T-cell (primary cell): ENCODE measurements around the gene ZNF521. TPM values are rescaled to one million over a fixed set of nuclear protein-coding genes. Genes with fewer than 3 reads are reported as not detected.

ENCODE experiments used
- ATAC-seq, 4 experiments: fragments of 200-7000 bp in 3 of 4; fragments of 150-1000 bp in 1 of 4; cut with Tn5 transposase; replicated peaks in 1 of 4; 1 replicate in 3 of 4; 2 replicates in 1 of 4; pipeline ENCODE4 v1.10.0; 2021; ENCODE audit warnings: moderate library complexity in 3 of 4, mild to moderate bottlenecking in 2 of 4, moderate number of reproducible peaks in 1 of 4
- CTCF ChIA-PET, 2 donors: fragments of 300-600 bp; sonication (Branson Sonifier 250); formaldehyde crosslinking; loops; one replicate each; lab custom pipeline; 2022; ENCODE audit warnings: antibody characterized with exemption in 2 of 2; lab: Charles Lee
- POLR2A ChIA-PET, 2 donors: fragments of 300-600 bp; sonication (Branson Sonifier 250); formaldehyde crosslinking; loops; one replicate each; lab custom pipeline; 2022; ENCODE audit warnings: antibody characterized with exemption in 2 of 2; lab: Charles Lee
- DNase-seq, 35 experiments: peaks; one replicate each; pipeline versions ENCODE4 v3.0.0 to v3.0.0-alpha.2; 2013 to 2023
- H3K27ac ChIP-seq: one replicate; pipeline ENCODE4 v1.5.1; 2013; ENCODE audit warnings: low read length
- H3K27me3 ChIP-seq, 2 experiments: replicated peaks in 1 of 2; 1 replicate in 1 of 2; 2 replicates in 1 of 2; pipeline versions ENCODE4 v1.6.1 to v1.7.0; 2013; ENCODE audit warnings: low read length in 1 of 2, mixed read lengths in 1 of 2; ENCODE audit not compliant: control insufficient read depth in 2 of 2, insufficient read depth in 2 of 2; ENCODE audit errors: extremely low read depth in 1 of 2
- H3K36me3 ChIP-seq, 2 donors: 1 replicate in 1 of 2; 2 replicates in 1 of 2; pipeline versions ENCODE4 v1.6.1 to v1.7.0; 2013; ENCODE audit warnings: low read length in 1 of 2; ENCODE audit not compliant: control insufficient read depth in 2 of 2, insufficient read depth in 1 of 2; ENCODE audit errors: extremely low read depth in 1 of 2
- H3K4me1 ChIP-seq, 2 experiments: 1 replicate in 1 of 2; 2 replicates in 1 of 2; pipeline versions ENCODE4 v1.6.1 to v1.7.0; 2013; ENCODE audit warnings: low read length in 2 of 2, mixed read lengths in 1 of 2; ENCODE audit not compliant: insufficient read depth in 2 of 2, control insufficient read depth in 1 of 2; ENCODE audit errors: extremely low read depth in 1 of 2
- H3K4me3 ChIP-seq, 2 donors: 1 replicate in 1 of 2; 2 replicates in 1 of 2; pipeline versions ENCODE4 v1.5.1 to v1.7.0; 2013; ENCODE audit warnings: mild to moderate bottlenecking in 2 of 2, low read length in 1 of 2, moderate library complexity in 1 of 2; ENCODE audit not compliant: control insufficient read depth in 1 of 2; ENCODE audit errors: extremely low read depth in 1 of 2
- H3K9me3 ChIP-seq: 2 replicates; pipeline ENCODE4 v1.7.0; 2013
- H3K27ac Mint-ChIP-seq, 2 donors: one replicate each; pipeline ENCODE4 v1.8.0; 2020 to 2021; ENCODE audit warnings: mild to moderate bottlenecking in 2 of 2, mixed read lengths in 2 of 2
- H3K27me3 Mint-ChIP-seq, 2 donors: one replicate each; pipeline ENCODE4 v1.8.0; 2021 to 2022; ENCODE audit warnings: mixed read lengths in 2 of 2
- H3K36me3 Mint-ChIP-seq: one replicate; pipeline ENCODE4 v1.8.0; 2021; ENCODE audit warnings: mixed read lengths
- H3K4me1 Mint-ChIP-seq, 3 donors: one replicate each; pipeline ENCODE4 v1.8.0; 2020 to 2022; ENCODE audit warnings: mixed read lengths in 3 of 3, mild to moderate bottlenecking in 1 of 3
- H3K4me3 Mint-ChIP-seq, 3 donors: one replicate each; pipeline ENCODE4 v1.8.0; 2020 to 2022; ENCODE audit warnings: mild to moderate bottlenecking in 3 of 3, mixed read lengths in 3 of 3, moderate library complexity in 3 of 3
- H3K9me3 Mint-ChIP-seq, 3 donors: one replicate each; pipeline ENCODE4 v1.8.0; 2020 to 2022; ENCODE audit warnings: mixed read lengths in 3 of 3
- WGBS: methylation state at CpG from one replicate; pipeline ENCODE4 v1.1.5; 2013; ENCODE audit warnings: missing lambda C conversion rate; ENCODE audit not compliant: insufficient coverage; 5-methylcytosine and 5-hydroxymethylcytosine counted together
- total RNA-seq, 35 experiments: library from RNA in 6 of 35; stranded (reverse) in 6 of 35; fragments of 120-200 nt in 1 of 35; gene quantifications; one replicate each; pipeline versions ENCODE4 v1.2.1 to v1.2.4 and lab custom pipeline; 2013 to 2026

ZNF521 gene
- total RNA-seq, 5 donors from 2014 or later (not counting 1 experiment from before 2014, with no cell fraction given): 0.30 to 2.3 (median 1.4) TPM

GRCh38 chr18:25222648-25223047 is 129.3 kb downstream of the ZNF521 start:
- ChIA-PET CTCF (no interaction called here), POLR2A (interaction anchor here in 1 of 2 donors (0.6 kb wide), 1 partner anchor 90 kb away, joined by 4 read pairs; no protein-coding TSS in a partner anchor)
- H3K9me3 ChIP-seq: no peaks in the 10 kb centered on the region
- H3K36me3 ChIP-seq: no peaks in the 10 kb centered on the region
- DNase-seq (no peak), ATAC-seq (no peak)
- no peaks in the 10 kb centered on the region for H3K4me1 Mint-ChIP-seq
- peaks cover 0 to 4% (median 0%) of the 10 kb centered on the region in 3 donors for H3K9me3 Mint-ChIP-seq
- no peak overlapping the region for H3K4me3 ChIP-seq
- no peaks in the 10 kb centered on the region for H3K4me1 ChIP-seq
- no peaks in the 10 kb centered on the region for H3K36me3 Mint-ChIP-seq
- H3K27ac Mint-ChIP-seq: no peak overlapping the region
- no CpG with 5 or more reads among the region's 4 CpGs for WGBS
- peaks cover 0 to 4% of the 10 kb centered on the region in 2 donors for H3K27me3 Mint-ChIP-seq
- no peak overlapping the region for H3K4me3 Mint-ChIP-seq
- H3K27ac ChIP-seq: no peak overlapping the region
- H3K27me3 ChIP-seq: no peaks in the 10 kb centered on the region

GRCh38 chr18:25210622-25211021 is 141.3 kb downstream of the ZNF521 start:
- no peak overlapping the region for H3K27ac Mint-ChIP-seq
- no peak overlapping the region for H3K4me3 ChIP-seq
- H3K27me3 ChIP-seq: no peaks in the 10 kb centered on the region
- 71% methylated on average over 3 of the region's 3 CpGs for WGBS
- ChIA-PET POLR2A (no interaction called here), CTCF (no interaction called here)
- no peaks in the 10 kb centered on the region for H3K4me1 Mint-ChIP-seq
- H3K9me3 ChIP-seq: no peaks in the 10 kb centered on the region
- H3K36me3 ChIP-seq: no peaks in the 10 kb centered on the region
- no peaks in the 10 kb centered on the region for H3K4me1 ChIP-seq
- H3K27me3 Mint-ChIP-seq: no peaks in the 10 kb centered on the region
- DNase-seq: no peak
- H3K36me3 Mint-ChIP-seq: no peaks in the 10 kb centered on the region
- H3K27ac ChIP-seq: no peak overlapping the region
- no peak for ATAC-seq
- H3K9me3 Mint-ChIP-seq: no peaks in the 10 kb centered on the region
- H3K4me3 Mint-ChIP-seq: no peak overlapping the region

- no peaks in the 10 kb centered on the region for H3K36me3 ChIP-seq
- no peak overlapping the region for H3K27ac ChIP-seq
- ATAC-seq: no peak
- Mint-ChIP-seq H3K27me3 (peaks cover 0 to 4% of the 10 kb centered on the region in 2 donors), H3K4me3 (no peak overlapping the region), H3K36me3 (no peaks in the 10 kb centered on the region), H3K27ac (no peak overlapping the region), H3K9me3 (no peaks in the 10 kb centered on the region), H3K4me1 (no peaks in the 10 kb centered on the region)
- WGBS: 50% methylated on average over 1 of the region's 4 CpGs
- DNase-seq: no peak
- H3K4me3 ChIP-seq: no peak overlapping the region
- POLR2A ChIA-PET: no interaction called here
- H3K27me3 ChIP-seq: no peaks in the 10 kb centered on the region
- H3K4me1 ChIP-seq: no peaks in the 10 kb centered on the region
- H3K9me3 ChIP-seq: no peaks in the 10 kb centered on the region
- CTCF ChIA-PET: no interaction called here
These were observed 159.9 kb downstream of the ZNF521 start for GRCh38 chr18:25192065-25192464.

GRCh38 chr18:25190472-25190871 is 161.5 kb downstream of the ZNF521 start:
- ChIA-PET POLR2A (no interaction called here), CTCF (no interaction called here)
- Histone ChIP-seq H3K9me3 (no peaks in the 10 kb centered on the region), H3K4me3 (no peak overlapping the region), H3K4me1 (no peaks in the 10 kb centered on the region), H3K27me3 (no peaks in the 10 kb centered on the region), H3K27ac (no peak overlapping the region), H3K36me3 (no peaks in the 10 kb centered on the region)
- Mint-ChIP-seq H3K4me1 (no peaks in the 10 kb centered on the region), H3K27me3 (peaks cover 0 to 4% of the 10 kb centered on the region in 2 donors), H3K4me3 (no peak overlapping the region), H3K27ac (no peak overlapping the region), H3K9me3 (no peaks in the 10 kb centered on the region), H3K36me3 (no peaks in the 10 kb centered on the region)
- no peak for DNase-seq
- no CpG with 5 or more reads among the region's 3 CpGs for WGBS
- ATAC-seq: no peak

- H3K4me3 Mint-ChIP-seq: no peak overlapping the region
- Histone ChIP-seq H3K36me3 (no peaks in the 10 kb centered on the region), H3K27me3 (no peaks in the 10 kb centered on the region), H3K9me3 (no peaks in the 10 kb centered on the region), H3K4me1 (no peaks in the 10 kb centered on the region), H3K4me3 (no peak overlapping the region), H3K27ac (no peak overlapping the region)
- ChIA-PET POLR2A (no interaction called here), CTCF (interaction anchor here in 1 of 2 donors (0.8 kb wide), 1 partner anchor 49 kb away, joined by 4 read pairs; no protein-coding TSS in a partner anchor)
- H3K9me3 Mint-ChIP-seq: no peaks in the 10 kb centered on the region
- H3K4me1 Mint-ChIP-seq: no peaks in the 10 kb centered on the region
- 83% methylated on average over 3 of the region's 7 CpGs for WGBS
- no peak overlapping the region for H3K27ac Mint-ChIP-seq
- ATAC-seq (no peak), DNase-seq (no peak)
- peaks cover 0 to 8% of the 10 kb centered on the region in 2 donors for H3K27me3 Mint-ChIP-seq
- no peaks in the 10 kb centered on the region for H3K36me3 Mint-ChIP-seq
These were observed 162.4 kb downstream of the ZNF521 start for GRCh38 chr18:25189391-25190185.

- no peaks in the 10 kb centered on the region for H3K36me3 Mint-ChIP-seq
These were observed 164.3 kb downstream of the ZNF521 start for GRCh38 chr18:25187521-25188192.

More at GRCh38 chr18:25187521-25188192, 164.3 kb downstream of the ZNF521 start:
- no peak for DNase-seq
- Mint-ChIP-seq H3K4me1 (no peaks in the 10 kb centered on the region), H3K4me3 (no peak overlapping the region), H3K27me3 (peaks cover 0 to 8% of the 10 kb centered on the region in 2 donors), H3K9me3 (no peaks in the 10 kb centered on the region), H3K27ac (no peak overlapping the region)
- Histone ChIP-seq H3K4me1 (no peaks in the 10 kb centered on the region), H3K27me3 (no peaks in the 10 kb centered on the region), H3K4me3 (no peak overlapping the region), H3K36me3 (no peaks in the 10 kb centered on the region), H3K9me3 (no peaks in the 10 kb centered on the region), H3K27ac (no peak overlapping the region)
- ChIA-PET CTCF (no interaction called here), POLR2A (no interaction called here)
- 90% methylated on average over 2 of the region's 7 CpGs for WGBS
- no peak for ATAC-seq
